Stimulated activated memory B cell treated with anti-CD40 and anti-IgM and Interleukin-4, amounts not matched to agents 10 μg/mL and 1 μg/mL and 100 μg/mL, for 72 hours (primary cell): ENCODE measurements around the gene SS18L1.

ENCODE experiments used
- ATAC-seq: fragments of 150-1000 bp; cut with Tn5 transposase; 2 replicates; pipeline ENCODE4 v1.10.0; 2021
- H3K27ac Mint-ChIP-seq: one replicate; pipeline ENCODE4 v1.8.0; 2022; ENCODE audit warnings: mild to moderate bottlenecking, mixed read lengths
- H3K27me3 Mint-ChIP-seq: one replicate; pipeline ENCODE4 v1.8.0; 2022; ENCODE audit warnings: mixed read lengths
- H3K36me3 Mint-ChIP-seq: one replicate; pipeline ENCODE4 v1.8.0; 2022; ENCODE audit warnings: mixed read lengths
- H3K4me1 Mint-ChIP-seq: one replicate; pipeline ENCODE4 v1.8.0; 2022; ENCODE audit warnings: mixed read lengths
- H3K4me3 Mint-ChIP-seq: one replicate; pipeline ENCODE4 v1.8.0; 2022; ENCODE audit warnings: mild to moderate bottlenecking, moderate library complexity, mixed read lengths
- H3K9me3 Mint-ChIP-seq: one replicate; pipeline ENCODE4 v1.8.0; 2022; ENCODE audit warnings: mixed read lengths

SS18L1 gene

GRCh38 chr20:62117362-62117646 lies 26.3 kb upstream of the SS18L1 start:
- Mint-ChIP-seq H3K36me3 (peaks cover 8% of the 10 kb centered on the region), H3K27ac (no peak overlapping the region), H3K4me3 (no peak overlapping the region), H3K4me1 (peaks cover 7% of the 10 kb centered on the region), H3K27me3 (peaks cover 28% of the 10 kb centered on the region), H3K9me3 (peaks cover 16% of the 10 kb centered on the region)
- no peak for ATAC-seq

- Mint-ChIP-seq H3K27ac (no peak overlapping the region), H3K36me3 (peaks cover 4% of the 10 kb centered on the region), H3K4me1 (peaks cover 7% of the 10 kb centered on the region), H3K27me3 (peaks cover 24% of the 10 kb centered on the region), H3K4me3 (no peak overlapping the region), H3K9me3 (peaks cover 15% of the 10 kb centered on the region)
- ATAC-seq = no peak
These were observed 25.9 kb upstream of the SS18L1 start for GRCh38 chr20:62117658-62118057.

GRCh38 chr20:62118113-62119043 lies 25.2 kb upstream of the SS18L1 start:
- H3K27me3 Mint-ChIP-seq = peaks cover 17% of the 10 kb centered on the region
- ATAC-seq = no peak
- peaks cover 10% of the 10 kb centered on the region for H3K9me3 Mint-ChIP-seq
- no peaks in the 10 kb centered on the region for H3K36me3 Mint-ChIP-seq
- peaks cover 9% of the 10 kb centered on the region for H3K4me1 Mint-ChIP-seq
- no peak overlapping the region for H3K27ac Mint-ChIP-seq
- no peak overlapping the region for H3K4me3 Mint-ChIP-seq

GRCh38 chr20:62119115-62119514 lies 24.5 kb upstream of the SS18L1 start:
- H3K4me3 Mint-ChIP-seq = no peak overlapping the region
- peaks cover 10% of the 10 kb centered on the region for H3K27me3 Mint-ChIP-seq
- peaks cover 16% of the 10 kb centered on the region for H3K4me1 Mint-ChIP-seq
- no peak for ATAC-seq
- peaks cover 2% of the 10 kb centered on the region for H3K9me3 Mint-ChIP-seq
- H3K27ac Mint-ChIP-seq = no peak overlapping the region
- peaks cover under 1% of the 10 kb centered on the region for H3K36me3 Mint-ChIP-seq

GRCh38 chr20:62119591-62120364 lies 23.8 kb upstream of the SS18L1 start:
- Mint-ChIP-seq H3K36me3 (peaks cover 6% of the 10 kb centered on the region), H3K27ac (no peak overlapping the region), H3K4me1 (peaks cover 23% of the 10 kb centered on the region), H3K27me3 (peaks cover 6% of the 10 kb centered on the region), H3K9me3 (peaks cover 2% of the 10 kb centered on the region), H3K4me3 (no peak overlapping the region)
- ATAC-seq = no peak

- H3K9me3 Mint-ChIP-seq = peaks cover 2% of the 10 kb centered on the region
- H3K36me3 Mint-ChIP-seq = peaks cover 12% of the 10 kb centered on the region
- H3K27ac Mint-ChIP-seq = no peak overlapping the region
- H3K4me3 Mint-ChIP-seq = no peak overlapping the region
- ATAC-seq = no peak
- no peaks in the 10 kb centered on the region for H3K27me3 Mint-ChIP-seq
- peaks cover 27% of the 10 kb centered on the region for H3K4me1 Mint-ChIP-seq
These were observed 23.2 kb upstream of the SS18L1 start for GRCh38 chr20:62120365-62120762.

GRCh38 chr20:62120990-62121775 lies 22.4 kb upstream of the SS18L1 start:
- Mint-ChIP-seq H3K27me3 (no peaks in the 10 kb centered on the region), H3K36me3 (peaks cover 20% of the 10 kb centered on the region), H3K4me3 (peak overlapping the region; percentile 85), H3K9me3 (no peaks in the 10 kb centered on the region), H3K4me1 (peaks cover 27% of the 10 kb centered on the region), H3K27ac (peak overlapping the region; percentile 89)
- peak; percentile 11 for ATAC-seq

GRCh38 chr20:62121776-62122653 lies 21.6 kb upstream of the SS18L1 start, which contains the start of gene LSM14B:
LSM14B (plus strand) TSS chr20:62122475; CDS start chr20:62122667, 192 bp downstream.
- Mint-ChIP-seq H3K9me3 (no peaks in the 10 kb centered on the region), H3K4me3 (peak within 1 kb of the TSS; percentile 85), H3K4me1 (peaks cover 32% of the 10 kb centered on the region), H3K27ac (peak within 1 kb of the TSS; percentile 89), H3K36me3 (peaks cover 29% of the 10 kb centered on the region), H3K27me3 (no peaks in the 10 kb centered on the region)
- ATAC-seq = peak; percentile 94

- ATAC-seq = peak; percentile 31
These were observed 20.7 kb upstream of the SS18L1 start for GRCh38 chr20:62122654-62123449.

GRCh38 chr20:62123450-62124118 lies 20.0 kb upstream of the SS18L1 start:
- no peak overlapping the region for H3K27ac Mint-ChIP-seq
- peak overlapping the region; percentile 84 for H3K4me3 Mint-ChIP-seq
- H3K4me1 Mint-ChIP-seq = peaks cover 45% of the 10 kb centered on the region
- no peaks in the 10 kb centered on the region for H3K9me3 Mint-ChIP-seq
- no peak for ATAC-seq
- peaks cover 44% of the 10 kb centered on the region for H3K36me3 Mint-ChIP-seq
- no peaks in the 10 kb centered on the region for H3K27me3 Mint-ChIP-seq

More at GRCh38 chr20:62122654-62123449, 20.7 kb upstream of the SS18L1 start:
- peaks cover 37% of the 10 kb centered on the region for H3K36me3 Mint-ChIP-seq
- no peaks in the 10 kb centered on the region for H3K9me3 Mint-ChIP-seq
- H3K4me3 Mint-ChIP-seq = peak overlapping the region; percentile 84
- no peaks in the 10 kb centered on the region for H3K27me3 Mint-ChIP-seq
- no peak overlapping the region for H3K27ac Mint-ChIP-seq
- peaks cover 38% of the 10 kb centered on the region for H3K4me1 Mint-ChIP-seq

- Mint-ChIP-seq H3K27me3 (no peaks in the 10 kb centered on the region), H3K27ac (no peak overlapping the region), H3K4me3 (no peak overlapping the region), H3K9me3 (no peaks in the 10 kb centered on the region), H3K4me1 (peaks cover 54% of the 10 kb centered on the region), H3K36me3 (peaks cover 65% of the 10 kb centered on the region)
- no peak for ATAC-seq
These were observed 17.4 kb upstream of the SS18L1 start for GRCh38 chr20:62126141-62126540.

- Mint-ChIP-seq H3K4me1 (peaks cover 62% of the 10 kb centered on the region), H3K9me3 (no peaks in the 10 kb centered on the region), H3K27me3 (no peaks in the 10 kb centered on the region), H3K27ac (no peak overlapping the region), H3K36me3 (peaks cover 80% of the 10 kb centered on the region), H3K4me3 (no peak overlapping the region)
- no peak for ATAC-seq
These were observed 15.8 kb upstream of the SS18L1 start for GRCh38 chr20:62127799-62128198.

GRCh38 chr20:62128502-62128901 lies 15.1 kb upstream of the SS18L1 start:
- Mint-ChIP-seq H3K4me3 (no peak overlapping the region), H3K36me3 (peaks cover 86% of the 10 kb centered on the region), H3K27me3 (no peaks in the 10 kb centered on the region), H3K4me1 (peaks cover 66% of the 10 kb centered on the region), H3K27ac (no peak overlapping the region), H3K9me3 (no peaks in the 10 kb centered on the region)
- no peak for ATAC-seq
